ENCODE data around the gene PRKAG1. TPM values are rescaled to one million over a fixed set of nuclear protein-coding genes. Genes with fewer than 3 reads are reported as not detected.

Gene PRKAG1
- total RNA-seq, 6 donors from 2014 or later, result 25.1 to 56.5 (median 42.0) TPM

GRCh38 chr12:48967991-48968390 is 50.6 kb downstream of the PRKAG1 start:
- no peak for TF ChIP-seq POLR2AphosphoS5 (IDR thresholded peaks at IDR 0.05)
- no peak for TF ChIP-seq POLR2A (IDR thresholded peaks at IDR 0.05)
- no peak for TF ChIP-seq CTCF (IDR thresholded peaks at IDR 0.05)
- TF ChIP-seq EP300 (IDR thresholded peaks at IDR 0.05), result no peak
- Histone ChIP-seq H3K9me3 (no peaks in the 10 kb centered on the region), H3K4me3 (no peak overlapping the region), H3K4me1 (peaks cover 25 to 39% (median 26%) of the 10 kb centered on the region in 4 donors), H3K36me3 (no peaks in the 10 kb centered on the region), H3K27ac (no peak overlapping the region), H3K27me3 (peaks cover 0 to 36% (median 18%) of the 10 kb centered on the region in 4 donors)
- peak in 1 of 2 donors; percentile 59 for DNase-seq
- ATAC-seq (ENCODE audit: low FRiP score in 2 of 2), result no peak
- 83 to 84% methylated on average over 7 of the region's 7 CpGs for WGBS, 2 donors

- no peak for TF ChIP-seq POLR2A (IDR thresholded peaks at IDR 0.05)
- no peak for TF ChIP-seq CTCF (IDR thresholded peaks at IDR 0.05)
- TF ChIP-seq EP300 (IDR thresholded peaks at IDR 0.05), result no peak
- no peak for TF ChIP-seq POLR2AphosphoS5 (IDR thresholded peaks at IDR 0.05)
- no peak for ATAC-seq (ENCODE audit: low FRiP score in 2 of 2)
- H3K36me3 ChIP-seq, result no peaks in the 10 kb centered on the region
- no peak overlapping the region for H3K4me3 ChIP-seq
- peaks cover 18 to 22% (median 19%) of the 10 kb centered on the region in 4 donors for H3K4me1 ChIP-seq
- H3K27me3 ChIP-seq, result peaks cover 0 to 19% (median 10%) of the 10 kb centered on the region in 4 donors
- H3K27ac ChIP-seq, result no peak overlapping the region
- no peaks in the 10 kb centered on the region for H3K9me3 ChIP-seq
- DNase-seq, result peak in 1 of 2 donors; percentile 75
- WGBS, 2 donors, result 82 to 85% methylated on average over 8 to 20 of the region's 20 CpGs
These were observed 52.2 kb downstream of the PRKAG1 start for GRCh38 chr12:48966177-48966895.

GRCh38 chr12:48965298-48965838 is 53.2 kb downstream of the PRKAG1 start:
- Histone ChIP-seq H3K36me3 (no peaks in the 10 kb centered on the region), H3K4me3 (no peak overlapping the region), H3K9me3 (no peaks in the 10 kb centered on the region), H3K27me3 (peaks cover 0 to 11% (median 5%) of the 10 kb centered on the region in 4 donors), H3K4me1 (peaks cover 10 to 12% (median 11%) of the 10 kb centered on the region in 4 donors), H3K27ac (no peak overlapping the region)
- TF ChIP-seq CTCF (IDR thresholded peaks at IDR 0.05), result no peak
- no peak for TF ChIP-seq POLR2AphosphoS5 (IDR thresholded peaks at IDR 0.05)
- TF ChIP-seq POLR2A (IDR thresholded peaks at IDR 0.05), result no peak
- TF ChIP-seq EP300 (IDR thresholded peaks at IDR 0.05), result no peak
- DNase-seq (no peak), ATAC-seq (ENCODE audit: low FRiP score in 2 of 2) (no peak)

- H3K4me1 ChIP-seq, result peaks cover 5 to 9% (median 6%) of the 10 kb centered on the region in 4 donors
- no peak for ATAC-seq (ENCODE audit: low FRiP score in 2 of 2)
These were observed 56.8 kb downstream of the PRKAG1 start for GRCh38 chr12:48961801-48962200.

More at GRCh38 chr12:48961801-48962200, 56.8 kb downstream of the PRKAG1 start:
- H3K27ac ChIP-seq, result no peak overlapping the region
- H3K4me3 ChIP-seq, result no peak overlapping the region
- no peak for DNase-seq
- no peaks in the 10 kb centered on the region for H3K9me3 ChIP-seq
- no peak for TF ChIP-seq EP300 (IDR thresholded peaks at IDR 0.05)
- TF ChIP-seq POLR2AphosphoS5 (IDR thresholded peaks at IDR 0.05), result no peak
- no peak for TF ChIP-seq CTCF (IDR thresholded peaks at IDR 0.05)
- TF ChIP-seq POLR2A (IDR thresholded peaks at IDR 0.05), result no peak
- no peaks in the 10 kb centered on the region for H3K36me3 ChIP-seq
- no peaks in the 10 kb centered on the region for H3K27me3 ChIP-seq
